CD1c-positive myeloid dendritic cell (primary cell): ENCODE results near the gene CPT1C.

Source experiments
- DNase-seq: peaks from one replicate; pipeline ENCODE4 v3.0.0-alpha.2; 2016; ENCODE audit errors: extremely low spot score

The CPT1C gene

DNA sequence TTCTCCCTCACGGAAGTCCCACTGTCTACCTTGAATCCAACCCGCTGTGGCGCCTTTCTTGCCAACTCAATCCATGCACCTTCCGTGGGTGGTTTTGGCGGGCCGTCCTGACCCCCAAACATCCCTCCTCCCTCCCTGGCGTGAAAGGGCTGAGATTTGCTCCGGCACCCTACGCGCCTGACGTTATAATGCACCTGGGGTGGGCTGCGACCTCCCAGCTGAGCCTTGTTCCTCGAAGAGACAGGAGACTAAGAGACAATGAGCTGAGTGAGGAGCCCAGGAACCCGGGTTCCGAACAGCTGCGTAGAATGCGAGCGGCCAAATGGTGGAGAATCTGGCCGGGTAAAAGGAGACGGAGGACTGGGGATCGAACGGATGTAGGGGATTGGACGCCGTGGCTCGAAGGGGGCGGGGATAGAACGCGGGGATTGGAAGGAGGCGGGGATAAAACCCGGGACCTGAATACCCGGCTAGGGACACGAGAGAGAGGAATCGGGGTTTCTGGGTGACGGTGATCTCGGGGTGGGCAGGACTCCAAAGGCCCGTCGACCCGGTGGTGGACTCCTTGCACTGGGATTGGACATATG, at the start of gene CPT1C:
Gene CPT1C, plus strand, starts transcription at position 461 of the 587 bp plus-strand sequence. CDS start 1,137 bp downstream, outside the sequence.
- peak; percentile 19 for DNase-seq

DNA sequence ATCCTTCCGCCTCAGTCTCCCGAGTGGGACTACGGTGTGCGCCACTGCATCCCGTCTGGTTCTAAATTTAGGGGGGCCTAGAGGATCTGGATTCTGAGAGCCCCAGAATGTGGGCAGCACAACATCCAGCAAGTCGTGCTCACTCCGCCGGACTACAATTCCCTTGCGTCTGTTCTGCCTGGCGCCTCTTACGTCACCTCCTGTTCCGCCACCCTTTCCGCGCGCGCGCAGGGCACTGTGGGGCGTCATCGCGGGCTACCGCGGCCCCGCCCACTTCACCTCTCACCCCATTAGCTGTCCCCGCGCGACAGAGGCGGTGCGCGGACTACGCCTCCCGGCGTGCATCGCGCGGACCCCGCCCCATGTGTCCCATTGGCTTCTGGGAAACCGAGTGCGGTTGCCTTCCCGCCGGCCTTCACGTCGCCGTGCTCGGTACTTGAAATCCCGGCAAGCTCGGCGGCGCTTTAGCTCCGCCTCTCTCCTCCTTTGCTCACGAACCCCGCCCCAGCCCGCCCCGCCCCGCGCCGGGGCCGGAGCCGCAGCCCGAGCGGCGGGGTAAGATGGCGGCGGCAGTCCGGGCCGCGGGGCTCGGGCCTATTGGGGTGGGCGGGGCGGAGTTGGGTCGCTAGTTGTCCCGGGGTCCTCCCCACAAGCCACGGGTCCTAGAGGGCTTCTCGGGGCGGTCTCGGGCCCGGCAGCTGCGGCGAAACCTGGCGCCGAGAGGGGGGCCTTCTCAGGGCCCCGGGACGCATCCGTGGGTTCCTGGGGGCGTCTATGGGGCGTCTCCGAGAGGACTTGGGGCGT, 49.0 kb upstream of the CPT1C start, which contains the start of gene SCAF1:
Gene SCAF1, plus strand, starts transcription at position 522 of the 804 bp plus-strand sequence. CDS start 2,818 bp downstream, outside the sequence.
- DNase-seq, result peak; percentile 100

- DNase-seq, result no peak
These were observed 48.4 kb upstream of the CPT1C start for GRCh38 chr19:49642492-49643035.

DNA sequence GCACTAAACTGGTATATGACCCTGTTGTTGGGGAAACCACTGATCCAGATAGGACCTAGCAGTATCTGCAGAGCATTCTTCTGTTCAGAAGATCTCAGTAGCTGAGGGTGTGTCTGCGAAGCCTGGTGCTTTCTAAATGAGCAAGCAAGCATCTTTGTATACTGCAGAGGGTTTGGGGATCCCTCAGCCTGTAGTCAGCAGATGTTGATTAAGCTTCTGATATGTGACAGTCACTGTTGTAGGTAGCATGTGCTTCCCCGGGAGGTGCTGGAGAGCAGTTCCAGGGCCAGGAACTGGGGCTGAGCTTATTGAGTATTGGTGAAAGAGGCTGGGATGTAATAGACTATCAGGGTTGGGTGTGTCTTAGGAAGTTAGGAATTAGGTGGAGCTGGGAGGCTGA, 47.5 kb upstream of the CPT1C start:
- no peak for DNase-seq

- no peak for DNase-seq
These were observed 45.3 kb upstream of the CPT1C start for GRCh38 chr19:49645592-49645991.

GRCh38 chr19:49645995-49646394, 44.9 kb upstream of the CPT1C start:
- DNase-seq, result no peak

- no peak for DNase-seq
These were observed 44.3 kb upstream of the CPT1C start for GRCh38 chr19:49646586-49646985.

GRCh38 chr19:49651029-49651819, 39.7 kb upstream of the CPT1C start:
- no peak for DNase-seq

GRCh38 chr19:49651820-49652550, 38.9 kb upstream of the CPT1C start:
- no peak for DNase-seq

- DNase-seq, result no peak
These were observed 38.1 kb upstream of the CPT1C start for GRCh38 chr19:49652551-49653465.

DNA sequence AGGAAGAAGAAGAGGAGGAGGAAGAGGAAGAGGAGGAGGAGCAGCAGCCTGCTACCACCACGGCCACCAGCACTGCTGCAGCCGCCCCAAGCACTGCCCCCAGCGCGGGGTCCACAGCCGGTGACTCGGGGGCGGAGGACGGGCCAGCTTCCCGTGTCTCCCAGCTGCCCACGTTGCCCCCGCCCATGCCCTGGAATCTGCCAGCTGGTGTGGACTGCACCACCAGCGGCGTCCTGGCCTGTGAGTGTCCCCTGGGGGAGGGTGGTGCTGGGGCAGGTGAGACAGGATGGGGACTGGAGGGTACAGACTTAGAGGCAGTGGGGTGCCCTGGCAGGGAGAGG, 37.5 kb upstream of the CPT1C start:
- no peak for DNase-seq

GRCh38 chr19:49654581-49654980, 36.3 kb upstream of the CPT1C start:
- no peak for DNase-seq

DNA sequence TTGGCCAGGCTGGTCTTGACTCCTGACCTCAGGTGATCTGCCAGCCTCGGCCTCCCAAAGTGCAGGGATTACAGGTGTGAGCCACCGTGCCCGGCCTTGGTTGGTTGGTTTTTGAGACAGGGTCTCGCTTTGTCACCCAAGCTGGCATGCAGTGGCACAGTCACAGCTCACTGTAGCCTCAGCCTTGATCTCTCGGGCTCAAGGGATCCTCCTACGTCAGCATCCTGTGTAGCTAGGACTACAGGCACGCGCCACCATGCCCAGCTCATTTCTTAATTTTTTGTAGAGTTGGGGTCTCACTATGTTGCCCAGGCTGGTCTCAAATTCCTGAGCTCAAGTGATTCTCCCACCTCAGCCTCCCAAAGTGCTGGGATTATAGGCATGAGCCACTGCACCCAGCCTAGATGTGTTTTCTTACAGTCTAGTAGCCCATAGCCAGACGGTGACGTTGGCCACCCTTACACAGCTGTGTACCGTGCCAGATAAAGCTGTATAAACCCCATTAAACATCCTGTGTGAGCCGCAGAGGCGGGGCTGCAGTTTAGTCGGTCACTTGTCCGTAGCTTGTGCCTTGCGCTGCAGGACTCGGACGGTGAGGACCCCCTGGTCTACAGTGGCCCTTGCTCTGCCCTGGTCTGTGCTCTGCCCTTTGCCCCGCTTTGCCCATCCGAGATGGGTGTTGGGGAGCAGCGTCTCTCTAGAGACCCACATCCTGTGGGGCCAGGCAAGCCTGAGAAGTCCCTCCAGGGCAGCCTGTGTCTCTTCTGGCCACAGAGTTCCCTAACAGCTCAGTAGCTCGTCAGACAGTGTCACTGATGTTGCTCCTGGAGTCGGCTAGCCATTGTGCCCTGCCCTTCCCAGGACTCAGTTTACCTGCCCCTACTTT, 35.1 kb upstream of the CPT1C start:
- DNase-seq, result no peak

DNA sequence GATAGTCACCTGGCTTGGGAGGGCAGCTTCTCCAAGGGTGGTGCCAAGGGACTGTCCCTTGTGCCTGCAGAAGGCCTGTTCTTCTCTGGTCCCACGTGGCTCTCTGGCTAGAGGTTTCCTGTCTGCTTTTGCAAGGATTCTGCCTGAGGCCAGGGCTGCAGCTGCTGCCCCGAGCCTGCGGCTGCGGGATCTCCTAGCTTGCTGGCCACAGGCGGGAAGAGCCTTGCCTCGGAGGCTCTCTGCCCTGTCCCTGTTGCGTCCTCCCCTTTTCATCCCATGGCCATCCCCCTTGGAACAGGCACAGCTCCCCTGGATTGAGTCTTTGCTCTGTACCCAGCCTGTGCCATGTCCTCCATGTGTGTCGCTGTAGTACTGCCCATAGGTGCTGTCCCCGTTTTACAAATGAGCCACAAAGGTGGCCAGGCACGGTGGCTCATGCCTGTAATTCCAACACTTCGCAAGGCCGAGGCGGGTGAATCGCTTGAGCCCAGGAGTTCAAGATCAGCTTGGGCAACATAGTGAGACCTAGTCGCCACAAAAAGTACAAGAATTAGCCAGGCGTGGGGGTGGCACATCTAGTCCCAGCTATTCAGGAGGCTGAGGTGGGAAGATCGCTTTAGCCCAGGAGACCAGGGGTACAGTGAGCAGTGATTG, 34.3 kb upstream of the CPT1C start:
- DNase-seq, result no peak

- no peak for DNase-seq
These were observed 33.3 kb upstream of the CPT1C start for GRCh38 chr19:49657493-49658138.

GRCh38 chr19:49658139-49658517, 32.8 kb upstream of the CPT1C start:
- DNase-seq, result no peak

DNA sequence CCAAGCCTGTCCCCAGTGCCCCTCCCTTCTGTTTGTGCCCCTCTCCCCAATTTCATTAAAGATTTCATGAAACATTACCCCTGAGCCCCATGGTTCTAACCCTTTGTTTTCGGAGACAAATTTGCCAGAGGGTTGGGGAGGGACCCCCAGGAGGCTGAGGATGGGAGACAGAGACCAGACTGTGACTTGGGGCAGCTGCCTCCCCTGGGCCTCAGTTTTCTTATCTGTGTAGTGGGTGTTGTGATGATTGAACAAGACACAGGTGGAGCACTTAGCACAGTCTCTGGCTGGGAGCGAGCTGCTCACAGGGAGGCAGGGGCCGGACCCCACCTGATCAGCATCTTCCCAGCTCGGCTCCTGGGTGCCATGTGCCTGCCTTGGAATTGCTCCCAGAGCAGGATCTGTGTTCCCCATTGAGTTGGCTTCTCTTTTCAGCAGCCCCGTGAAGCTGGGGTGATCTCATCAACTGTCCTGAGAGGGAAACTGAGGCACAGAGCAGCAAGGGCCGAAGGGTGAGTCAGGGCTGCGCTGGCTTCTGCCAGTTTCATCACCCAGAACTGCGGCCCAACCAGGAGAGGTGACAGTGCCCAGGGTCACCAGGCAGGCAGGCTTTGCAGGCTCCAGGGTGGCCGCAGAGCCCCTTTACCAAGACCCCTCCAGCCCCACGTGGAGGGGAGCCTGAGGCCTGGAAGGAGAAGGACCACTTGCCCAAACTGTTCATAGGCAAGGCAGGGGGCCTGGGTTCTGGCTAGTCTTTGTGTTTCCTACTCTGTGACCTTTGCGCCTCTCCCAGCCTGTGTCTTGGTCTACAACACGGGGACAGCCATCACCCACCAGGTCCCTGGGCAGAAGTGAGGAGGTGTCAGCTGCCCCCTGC, 32.1 kb upstream of the CPT1C start:
- no peak for DNase-seq
